OCI-LY7 (cell line): ENCODE measurements around the gene SSRP1. TPM values are rescaled to one million over a fixed set of nuclear protein-coding genes. Genes with fewer than 3 reads are reported as not detected.

ENCODE experiments used
- BruUV-seq: library from RNA; stranded (reverse); fragments of 400-500 nt; replicated peaks from 2 replicates; lab custom pipeline; 2021; lab: Mats Ljungman, UMichigan
- CTCF ChIA-PET: fragments of 300-600 bp; sonication (Branson Sonifier 250); formaldehyde crosslinking; loops from one replicate; lab custom pipeline; 2022; ENCODE audit warnings: antibody characterized with exemption; ENCODE audit not compliant: unreplicated experiment; lab: Charles Lee
- POLR2A ChIA-PET: fragments of 300-600 bp; sonication (Branson Sonifier 250); formaldehyde crosslinking; loops from one replicate; lab custom pipeline; 2022; ENCODE audit warnings: antibody characterized with exemption; lab: Charles Lee
- DNase-seq: peaks from one replicate; pipeline ENCODE4 v3.0.0-alpha.2; 2015; ENCODE audit warnings: low spot score
- H2AFZ ChIP-seq: fragments of 200-600 bp; sonication (generic), shearing (Covaris generic); 2 replicates; pipeline ENCODE4 v1.6.1; 2014; ENCODE audit warnings: mild to moderate bottlenecking, antibody characterized with exemption, low read length, moderate library complexity
- H3K27ac ChIP-seq: fragments of 200-600 bp; sonication (generic); 2 replicates; pipeline ENCODE4 v1.5.1; 2014; ENCODE audit warnings: mixed run types, low read depth, mild to moderate bottlenecking, moderate library complexity, low read length, inconsistent platforms; ENCODE audit not compliant: poor library complexity, severe bottlenecking
- H3K36me3 ChIP-seq: fragments of 200-600 bp; sonication (generic); 2 replicates; pipeline ENCODE4 v1.6.1; 2014; ENCODE audit warnings: mild to moderate bottlenecking, antibody characterized with exemption, low read length, moderate library complexity, mixed read lengths; ENCODE audit not compliant: insufficient read depth
- H3K4me1 ChIP-seq: fragments of 200-600 bp; sonication (generic); 2 replicates; pipeline ENCODE4 v1.5.1; 2014; ENCODE audit warnings: mild to moderate bottlenecking, low read length; ENCODE audit not compliant: insufficient read depth, poor library complexity, severe bottlenecking
- H3K4me2 ChIP-seq: fragments of 200-600 bp; sonication (generic); 2 replicates; pipeline ENCODE4 v1.6.1; 2014; ENCODE audit warnings: mild to moderate bottlenecking, low read length
- H3K4me3 ChIP-seq: fragments of 200-600 bp; sonication (generic); 2 replicates; pipeline ENCODE4 v1.5.1; 2014; ENCODE audit warnings: mild to moderate bottlenecking, low read depth, low read length; ENCODE audit not compliant: poor library complexity, severe bottlenecking
- H3K79me2 ChIP-seq: fragments of 200-600 bp; sonication (generic); 2 replicates; pipeline ENCODE4 v1.6.1; 2016; ENCODE audit warnings: low read depth, mild to moderate bottlenecking, low read length, moderate library complexity, mixed read lengths; ENCODE audit not compliant: insufficient read depth
- H3K9me2 ChIP-seq: fragments of 200-600 bp; sonication (generic); 2 replicates; pipeline ENCODE4 v1.6.1; 2016; ENCODE audit warnings: mild to moderate bottlenecking, low read length, mixed read lengths; ENCODE audit not compliant: insufficient read depth
- H3K9me3 ChIP-seq: fragments of 200-600 bp; sonication (generic); 2 replicates; pipeline ENCODE4 v1.6.1; 2014; ENCODE audit warnings: mild to moderate bottlenecking, mixed run types, low read length, mixed read lengths
- H4K20me1 ChIP-seq: fragments of 200-600 bp; sonication (generic); 2 replicates; pipeline ENCODE4 v1.6.1; 2014; ENCODE audit warnings: mild to moderate bottlenecking, antibody characterized with exemption, low read length, moderate library complexity, mixed read lengths; ENCODE audit not compliant: insufficient read depth
- EZH2phosphoT487 ChIP-seq: fragments of 200-600 bp; sonication (generic); IDR thresholded peaks from 2 replicates; pipeline ENCODE4 v1.6.1; 2018; ENCODE audit warnings: low read depth, borderline replicate concordance, mild to moderate bottlenecking, mixed run types, antibody characterized with exemption, low read length, moderate library complexity, mixed read lengths
- intact Hi-C: fragments of 100-400 bp; cut with micrococcal nuclease; formaldehyde crosslinking; loops from one replicate; pipeline ENCODE4 v1.10.0; 2022; ENCODE audit not compliant: unreplicated experiment
- total RNA-seq, 2 experiments: library from RNA; depleted of rRNA in 1 of 2; stranded (reverse); fragments of >200 nt in 1 of 2; shearing (Covaris generic) in 1 of 2; gene quantifications; 2 replicates each; pipeline ENCODE4 v1.2.3, GENCODE V29; 2014 to 2022
- TF ChIP-seq, protein P1 (sequence below): fragments of 200-600 bp; sonication (generic); conservative IDR thresholded peaks from 2 replicates; pipeline ENCODE4 v1.5.1; 2014; ENCODE audit warnings: mild to moderate bottlenecking, antibody characterized with exemption, low read length, moderate library complexity, mixed read lengths

Gene SSRP1
- total RNA-seq, 2 experiments from 2014 or later = 146 to 221 TPM

- Histone ChIP-seq H3K9me2 (no peaks in the 10 kb centered on the region), H2AFZ (no peak overlapping the region), H3K4me2 (no peak overlapping the region), H4K20me1 (no peaks in the 10 kb centered on the region), H3K36me3 (no peaks in the 10 kb centered on the region), H3K4me1 (no peaks in the 10 kb centered on the region), H3K9me3 (no peaks in the 10 kb centered on the region), H3K79me2 (no peaks in the 10 kb centered on the region), H3K4me3 (no peak overlapping the region), H3K27ac (no peak overlapping the region)
- CTCF ChIA-PET = no interaction called here
- intact Hi-C loops = no loop called here
- BruUV-seq = no TSS peak
- TF ChIP-seq EZH2phosphoT487 = no peak
- TF ChIP-seq, protein P1, sequence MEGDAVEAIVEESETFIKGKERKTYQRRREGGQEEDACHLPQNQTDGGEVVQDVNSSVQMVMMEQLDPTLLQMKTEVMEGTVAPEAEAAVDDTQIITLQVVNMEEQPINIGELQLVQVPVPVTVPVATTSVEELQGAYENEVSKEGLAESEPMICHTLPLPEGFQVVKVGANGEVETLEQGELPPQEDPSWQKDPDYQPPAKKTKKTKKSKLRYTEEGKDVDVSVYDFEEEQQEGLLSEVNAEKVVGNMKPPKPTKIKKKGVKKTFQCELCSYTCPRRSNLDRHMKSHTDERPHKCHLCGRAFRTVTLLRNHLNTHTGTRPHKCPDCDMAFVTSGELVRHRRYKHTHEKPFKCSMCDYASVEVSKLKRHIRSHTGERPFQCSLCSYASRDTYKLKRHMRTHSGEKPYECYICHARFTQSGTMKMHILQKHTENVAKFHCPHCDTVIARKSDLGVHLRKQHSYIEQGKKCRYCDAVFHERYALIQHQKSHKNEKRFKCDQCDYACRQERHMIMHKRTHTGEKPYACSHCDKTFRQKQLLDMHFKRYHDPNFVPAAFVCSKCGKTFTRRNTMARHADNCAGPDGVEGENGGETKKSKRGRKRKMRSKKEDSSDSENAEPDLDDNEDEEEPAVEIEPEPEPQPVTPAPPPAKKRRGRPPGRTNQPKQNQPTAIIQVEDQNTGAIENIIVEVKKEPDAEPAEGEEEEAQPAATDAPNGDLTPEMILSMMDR = no peak
- POLR2A ChIA-PET = no interaction called here
- DNase-seq = no peak
Measured at GRCh38 chr11:57370251-57370650, 34.6 kb upstream of the SSRP1 start.

DNA sequence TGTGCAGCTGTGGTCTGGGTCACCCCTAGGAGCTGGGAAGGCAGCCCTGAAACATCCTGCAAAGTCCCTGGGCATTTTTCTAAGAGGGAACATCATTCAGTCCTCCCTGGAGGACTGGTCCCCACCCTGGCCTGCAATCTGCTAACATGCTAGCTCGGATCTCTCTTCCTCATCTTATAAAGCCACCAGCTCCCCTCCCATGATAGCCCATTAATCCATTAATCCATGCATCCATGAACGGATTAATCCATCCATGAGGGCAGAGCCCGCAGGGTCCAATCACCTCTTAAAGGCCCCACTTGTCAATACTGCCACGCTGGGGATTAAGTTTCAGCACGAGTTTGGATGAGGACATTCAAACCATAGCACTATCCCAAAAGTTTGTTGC is 33.1 kb upstream of the SSRP1 start:
- BruUV-seq = no TSS peak
- H3K79me2 ChIP-seq = no peaks in the 10 kb centered on the region
- no peaks in the 10 kb centered on the region for H3K9me3 ChIP-seq
- TF ChIP-seq, protein P1 = no peak
- TF ChIP-seq EZH2phosphoT487 = no peak
- DNase-seq = no peak
- no peaks in the 10 kb centered on the region for H3K4me1 ChIP-seq
- no peak overlapping the region for H3K4me2 ChIP-seq
- H3K27ac ChIP-seq = no peak overlapping the region
- intact Hi-C loops = no loop called here
- no peaks in the 10 kb centered on the region for H4K20me1 ChIP-seq
- H2AFZ ChIP-seq = no peak overlapping the region
- no peaks in the 10 kb centered on the region for H3K36me3 ChIP-seq
- H3K9me2 ChIP-seq = no peaks in the 10 kb centered on the region
- ChIA-PET POLR2A (no interaction called here), CTCF (no interaction called here)
- no peak overlapping the region for H3K4me3 ChIP-seq

- ChIA-PET CTCF (no interaction called here), POLR2A (no interaction called here)
- TF ChIP-seq EZH2phosphoT487 = no peak
- TF ChIP-seq, protein P1 = no peak
- intact Hi-C loops = no loop called here
- no peak overlapping the region for H3K4me3 ChIP-seq
- DNase-seq = no peak
- H2AFZ ChIP-seq = no peak overlapping the region
- no peaks in the 10 kb centered on the region for H3K79me2 ChIP-seq
- no TSS peak for BruUV-seq
- no peaks in the 10 kb centered on the region for H3K4me1 ChIP-seq
- no peak overlapping the region for H3K27ac ChIP-seq
- H3K36me3 ChIP-seq = no peaks in the 10 kb centered on the region
- no peaks in the 10 kb centered on the region for H3K9me3 ChIP-seq
- H3K9me2 ChIP-seq = no peaks in the 10 kb centered on the region
- H3K4me2 ChIP-seq = no peak overlapping the region
- no peaks in the 10 kb centered on the region for H4K20me1 ChIP-seq
Measured at GRCh38 chr11:57368106-57368844, 32.6 kb upstream of the SSRP1 start.
